Nephron progenitor cell (in vitro differentiated cells): ENCODE measurements around the gene C14orf132.

Source experiments
- DNase-seq: peaks from one replicate; pipeline ENCODE4 v3.0.0; 2021
- H3K27ac Mint-ChIP-seq: 2 replicates; pipeline ENCODE4 v1.8.0; 2021; ENCODE audit warnings: mild to moderate bottlenecking, moderate library complexity, mixed read lengths
- H3K27me3 Mint-ChIP-seq: 2 replicates; pipeline ENCODE4 v1.8.0; 2021; ENCODE audit warnings: mild to moderate bottlenecking, low read depth, mixed read lengths; ENCODE audit not compliant: poor library complexity
- H3K36me3 Mint-ChIP-seq: 2 replicates; pipeline ENCODE4 v1.8.0; 2021; ENCODE audit warnings: low read depth, mixed read lengths
- H3K4me1 Mint-ChIP-seq: 2 replicates; pipeline ENCODE4 v1.8.0; 2021; ENCODE audit warnings: mixed read lengths
- H3K4me3 Mint-ChIP-seq: 2 replicates; pipeline ENCODE4 v1.8.0; 2021; ENCODE audit warnings: mild to moderate bottlenecking, moderate library complexity, mixed read lengths
- H3K9me3 Mint-ChIP-seq: 2 replicates; pipeline ENCODE4 v1.8.0; 2021; ENCODE audit warnings: mild to moderate bottlenecking, moderate library complexity, mixed read lengths
- TF ChIP-seq, protein P1 (sequence below): fragments of 200-600 bp; sonication (generic); IDR thresholded peaks from 2 replicates; pipeline ENCODE4 v1.5.0; 2021; ENCODE audit warnings: antibody characterized with exemption

The C14orf132 gene

DNA sequence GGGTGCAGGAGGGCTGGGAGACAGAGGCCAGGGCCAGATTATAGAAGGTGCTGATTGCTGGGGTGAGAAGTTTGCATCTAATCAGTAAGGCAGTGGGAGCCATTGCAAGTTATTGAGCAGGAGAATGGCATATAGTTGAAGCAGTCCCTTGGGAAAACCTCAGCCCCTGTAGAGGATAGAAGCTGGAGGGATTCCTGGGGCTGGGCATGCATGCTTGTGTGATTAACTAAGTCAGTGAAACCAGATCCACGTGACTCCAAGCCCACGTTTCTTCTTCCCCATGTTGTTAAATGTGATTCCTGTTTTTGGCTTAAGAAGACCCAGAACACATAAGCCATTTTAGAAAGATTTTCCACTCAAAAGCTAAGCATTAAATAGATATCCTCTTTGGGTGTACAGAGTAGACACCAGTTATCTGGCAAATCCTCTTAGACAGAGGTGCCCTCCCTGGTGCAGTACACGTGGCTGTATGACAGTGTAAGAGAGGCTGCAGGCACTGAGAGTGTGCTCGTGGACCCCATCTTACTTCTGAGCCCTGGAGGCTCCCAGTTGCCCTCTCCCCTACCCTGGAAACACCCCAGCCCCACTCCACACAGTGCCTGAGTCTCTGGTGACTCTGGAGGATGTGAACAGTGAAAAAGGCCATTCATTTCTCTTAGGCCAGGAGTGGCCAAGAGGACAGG, 3.2 kb downstream of the C14orf132 start:
- DNase-seq, result no peak
- Mint-ChIP-seq H3K4me3 (no peak overlapping the region), H3K4me1 (peaks cover 43% of the 10 kb centered on the region), H3K36me3 (peaks cover 64% of the 10 kb centered on the region), H3K27me3 (peaks cover 27% of the 10 kb centered on the region), H3K27ac (no peak overlapping the region), H3K9me3 (peaks cover 12% of the 10 kb centered on the region)
- TF ChIP-seq, protein P1, sequence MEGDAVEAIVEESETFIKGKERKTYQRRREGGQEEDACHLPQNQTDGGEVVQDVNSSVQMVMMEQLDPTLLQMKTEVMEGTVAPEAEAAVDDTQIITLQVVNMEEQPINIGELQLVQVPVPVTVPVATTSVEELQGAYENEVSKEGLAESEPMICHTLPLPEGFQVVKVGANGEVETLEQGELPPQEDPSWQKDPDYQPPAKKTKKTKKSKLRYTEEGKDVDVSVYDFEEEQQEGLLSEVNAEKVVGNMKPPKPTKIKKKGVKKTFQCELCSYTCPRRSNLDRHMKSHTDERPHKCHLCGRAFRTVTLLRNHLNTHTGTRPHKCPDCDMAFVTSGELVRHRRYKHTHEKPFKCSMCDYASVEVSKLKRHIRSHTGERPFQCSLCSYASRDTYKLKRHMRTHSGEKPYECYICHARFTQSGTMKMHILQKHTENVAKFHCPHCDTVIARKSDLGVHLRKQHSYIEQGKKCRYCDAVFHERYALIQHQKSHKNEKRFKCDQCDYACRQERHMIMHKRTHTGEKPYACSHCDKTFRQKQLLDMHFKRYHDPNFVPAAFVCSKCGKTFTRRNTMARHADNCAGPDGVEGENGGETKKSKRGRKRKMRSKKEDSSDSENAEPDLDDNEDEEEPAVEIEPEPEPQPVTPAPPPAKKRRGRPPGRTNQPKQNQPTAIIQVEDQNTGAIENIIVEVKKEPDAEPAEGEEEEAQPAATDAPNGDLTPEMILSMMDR, result no peak

DNA sequence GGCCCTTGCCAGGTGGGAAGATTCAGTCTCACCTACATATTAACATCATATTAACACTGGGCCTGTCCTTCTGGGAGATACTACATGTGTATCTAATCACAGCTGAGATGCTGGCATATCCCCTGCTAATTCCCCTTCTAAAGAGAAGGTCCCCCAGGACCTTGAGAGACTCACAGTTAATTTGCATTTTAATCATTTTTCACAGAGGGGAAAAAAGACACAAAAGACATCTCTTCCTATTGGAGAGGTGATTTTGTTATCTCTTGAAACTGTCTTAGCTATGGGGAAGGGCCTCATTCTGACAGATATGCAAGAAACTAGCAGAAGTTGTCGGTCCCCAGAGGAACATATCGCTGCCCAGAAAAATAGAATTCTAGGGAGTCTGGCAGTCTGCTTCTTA, 7.5 kb downstream of the C14orf132 start:
- no peak for DNase-seq
- Mint-ChIP-seq H3K4me3 (no peak overlapping the region), H3K36me3 (peaks cover 79% of the 10 kb centered on the region), H3K9me3 (peaks cover 12% of the 10 kb centered on the region), H3K4me1 (peaks cover 18% of the 10 kb centered on the region), H3K27me3 (peaks cover 10% of the 10 kb centered on the region), H3K27ac (no peak overlapping the region)
- TF ChIP-seq, protein P1, result no peak

- H3K4me1 Mint-ChIP-seq, result peaks cover 18% of the 10 kb centered on the region
- H3K36me3 Mint-ChIP-seq, result peaks cover 78% of the 10 kb centered on the region
- TF ChIP-seq, protein P1, result no peak
- H3K27ac Mint-ChIP-seq, result no peak overlapping the region
- H3K4me3 Mint-ChIP-seq, result no peak overlapping the region
- H3K27me3 Mint-ChIP-seq, result peaks cover 7% of the 10 kb centered on the region
- no peak for DNase-seq
- H3K9me3 Mint-ChIP-seq, result peaks cover 12% of the 10 kb centered on the region
Measured at GRCh38 chr14:96047101-96047500, 7.9 kb downstream of the C14orf132 start.

GRCh38 chr14:96049932-96050331, 10.8 kb downstream of the C14orf132 start:
- Mint-ChIP-seq H3K27ac (no peak overlapping the region), H3K27me3 (peaks cover 10% of the 10 kb centered on the region), H3K4me3 (no peak overlapping the region), H3K36me3 (peaks cover 52% of the 10 kb centered on the region), H3K9me3 (peaks cover 8% of the 10 kb centered on the region), H3K4me1 (peaks cover 23% of the 10 kb centered on the region)
- TF ChIP-seq, protein P1, result no peak
- DNase-seq, result no peak

GRCh38 chr14:96050482-96050881, 11.3 kb downstream of the C14orf132 start:
- TF ChIP-seq, protein P1, result no peak
- no peak overlapping the region for H3K27ac Mint-ChIP-seq
- no peak for DNase-seq
- peaks cover 29% of the 10 kb centered on the region for H3K4me1 Mint-ChIP-seq
- peaks cover 6% of the 10 kb centered on the region for H3K27me3 Mint-ChIP-seq
- peaks cover 3% of the 10 kb centered on the region for H3K9me3 Mint-ChIP-seq
- H3K4me3 Mint-ChIP-seq, result no peak overlapping the region
- H3K36me3 Mint-ChIP-seq, result peaks cover 47% of the 10 kb centered on the region

DNA sequence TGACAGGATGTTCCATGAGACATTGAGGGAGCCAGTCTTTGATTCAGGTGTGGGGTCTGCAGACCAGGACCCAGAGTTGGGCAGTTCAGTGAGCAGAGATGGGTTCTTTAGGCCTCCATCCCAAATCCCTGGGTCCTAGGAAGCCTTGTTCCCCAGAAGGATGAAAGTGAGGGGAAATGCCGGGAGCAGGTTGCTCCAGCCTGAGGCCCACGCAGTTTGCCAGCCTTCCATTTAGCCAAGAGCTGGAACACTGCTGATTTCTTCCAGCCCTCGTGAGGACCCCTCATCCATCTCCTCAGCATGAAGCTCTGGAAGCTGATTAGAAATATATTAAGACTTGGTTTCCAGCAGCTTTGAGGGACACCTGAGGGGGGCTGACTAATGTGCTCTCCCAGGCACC, 12.1 kb downstream of the C14orf132 start:
- H3K4me3 Mint-ChIP-seq, result no peak overlapping the region
- peaks cover 39% of the 10 kb centered on the region for H3K36me3 Mint-ChIP-seq
- H3K4me1 Mint-ChIP-seq, result peaks cover 33% of the 10 kb centered on the region

More for the DNA sequence above, 12.1 kb downstream of the C14orf132 start:
- Mint-ChIP-seq H3K27me3 (peaks cover 6% of the 10 kb centered on the region), H3K9me3 (no peaks in the 10 kb centered on the region), H3K27ac (no peak overlapping the region)
- TF ChIP-seq, protein P1, result no peak
- no peak for DNase-seq
